HUES48 (cell line): ENCODE measurements around the gene FBXW5.

Experiments
- H3K27ac ChIP-seq: one replicate; pipeline ENCODE4 v1.7.0; 2013; ENCODE audit warnings: low read depth, low read length, inconsistent platforms
- H3K27me3 ChIP-seq: 2 replicates; pipeline ENCODE4 v1.6.1; 2013; ENCODE audit warnings: mild to moderate bottlenecking, low read length; ENCODE audit not compliant: control insufficient read depth, insufficient read depth
- H3K36me3 ChIP-seq: 2 replicates; pipeline ENCODE4 v1.6.1; 2013; ENCODE audit warnings: low read length; ENCODE audit not compliant: control insufficient read depth, insufficient read depth
- H3K4me1 ChIP-seq: 2 replicates; pipeline ENCODE4 v1.6.1; 2013; ENCODE audit warnings: mild to moderate bottlenecking, low read length; ENCODE audit not compliant: control insufficient read depth, insufficient read depth
- H3K4me3 ChIP-seq: 2 replicates; pipeline ENCODE4 v1.5.1; 2013; ENCODE audit warnings: mild to moderate bottlenecking, low read depth, low read length
- H3K9ac ChIP-seq: 2 replicates; pipeline ENCODE4 v1.6.1; 2013; ENCODE audit warnings: mild to moderate bottlenecking, low read depth, low read length, moderate library complexity
- H3K9me3 ChIP-seq: 2 replicates; pipeline ENCODE4 v1.6.1; 2013; ENCODE audit warnings: low read length; ENCODE audit not compliant: control insufficient read depth, insufficient read depth

The FBXW5 gene

GRCh38 chr9:136952321-136952850, 7.8 kb upstream of the FBXW5 start:
- H3K27ac ChIP-seq: no peak overlapping the region
- H3K27me3 ChIP-seq: no peaks in the 10 kb centered on the region
- no peaks in the 10 kb centered on the region for H3K9me3 ChIP-seq
- H3K4me1 ChIP-seq: peaks cover 12% of the 10 kb centered on the region
- H3K4me3 ChIP-seq: no peak overlapping the region
- no peaks in the 10 kb centered on the region for H3K36me3 ChIP-seq
- H3K9ac ChIP-seq: no peak overlapping the region

- peaks cover 12% of the 10 kb centered on the region for H3K4me1 ChIP-seq
- no peaks in the 10 kb centered on the region for H3K36me3 ChIP-seq
- H3K9ac ChIP-seq: no peak within 1 kb of the TSS
- no peaks in the 10 kb centered on the region for H3K27me3 ChIP-seq
- H3K4me3 ChIP-seq: no peak within 1 kb of the TSS
- H3K9me3 ChIP-seq: no peaks in the 10 kb centered on the region
- no peak within 1 kb of the TSS for H3K27ac ChIP-seq
These were observed 7.2 kb upstream of the FBXW5 start, which contains the start of gene LCN12 for GRCh38 chr9:136951541-136952320. Gene LCN12, plus strand, starts transcription at chr9:136952273. Its CDS starts 55 bp downstream, at chr9:136952328.

GRCh38 chr9:136950656-136951276, 6.2 kb upstream of the FBXW5 start:
- H3K4me1 ChIP-seq: peaks cover 12% of the 10 kb centered on the region
- no peaks in the 10 kb centered on the region for H3K36me3 ChIP-seq
- peak overlapping the region; percentile 70 for H3K27ac ChIP-seq
- no peaks in the 10 kb centered on the region for H3K9me3 ChIP-seq
- H3K27me3 ChIP-seq: no peaks in the 10 kb centered on the region
- peak overlapping the region; percentile 62 for H3K4me3 ChIP-seq
- H3K9ac ChIP-seq: peak overlapping the region; percentile 58

DNA sequence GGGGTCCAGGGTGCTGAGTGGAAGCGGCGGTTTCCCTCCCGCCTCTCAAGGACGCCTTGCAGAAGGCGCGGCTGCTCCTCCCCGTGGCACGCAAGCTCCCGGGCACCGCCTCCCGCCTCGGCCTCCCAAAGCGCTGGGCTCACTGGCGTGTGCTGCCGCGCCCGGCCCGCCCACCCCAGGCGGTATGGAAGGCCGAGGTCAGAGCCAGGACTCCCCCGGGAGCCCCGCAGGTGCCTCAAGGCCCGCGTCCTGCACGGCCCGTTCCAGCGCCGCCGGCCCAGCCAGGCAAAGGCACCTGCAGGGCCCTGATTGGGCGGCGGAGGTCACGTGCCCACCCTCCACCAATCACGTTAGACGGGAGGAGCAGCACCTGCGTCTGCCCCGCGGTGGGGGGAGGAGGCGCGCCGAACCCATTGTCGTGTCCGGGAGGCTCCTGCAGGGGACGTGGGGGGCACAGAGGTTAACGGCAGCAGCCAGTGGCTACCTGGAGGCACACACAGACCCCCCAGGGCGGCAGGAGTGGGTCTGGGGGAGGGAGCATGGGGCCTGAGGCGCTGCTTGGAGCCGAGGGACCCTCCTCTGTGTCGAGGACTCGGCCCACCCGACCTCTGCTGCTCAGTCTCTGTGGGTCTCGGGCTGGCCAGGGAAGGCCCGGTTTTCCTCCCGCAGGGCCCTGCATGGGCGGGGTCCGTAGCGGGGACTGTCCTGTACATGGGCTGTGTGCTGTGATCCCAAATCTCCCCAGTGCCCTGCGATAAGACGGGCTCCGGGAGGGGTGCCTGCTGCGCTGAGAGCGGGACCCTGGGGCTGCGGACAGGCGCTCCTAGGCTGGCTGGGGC, 5.5 kb upstream of the FBXW5 start:
- Histone ChIP-seq H3K4me1 (peaks cover 12% of the 10 kb centered on the region), H3K27me3 (no peaks in the 10 kb centered on the region), H3K9me3 (no peaks in the 10 kb centered on the region), H3K4me3 (peak overlapping the region; percentile 62), H3K36me3 (no peaks in the 10 kb centered on the region), H3K9ac (peak overlapping the region; percentile 58), H3K27ac (peak overlapping the region; percentile 70)

DNA sequence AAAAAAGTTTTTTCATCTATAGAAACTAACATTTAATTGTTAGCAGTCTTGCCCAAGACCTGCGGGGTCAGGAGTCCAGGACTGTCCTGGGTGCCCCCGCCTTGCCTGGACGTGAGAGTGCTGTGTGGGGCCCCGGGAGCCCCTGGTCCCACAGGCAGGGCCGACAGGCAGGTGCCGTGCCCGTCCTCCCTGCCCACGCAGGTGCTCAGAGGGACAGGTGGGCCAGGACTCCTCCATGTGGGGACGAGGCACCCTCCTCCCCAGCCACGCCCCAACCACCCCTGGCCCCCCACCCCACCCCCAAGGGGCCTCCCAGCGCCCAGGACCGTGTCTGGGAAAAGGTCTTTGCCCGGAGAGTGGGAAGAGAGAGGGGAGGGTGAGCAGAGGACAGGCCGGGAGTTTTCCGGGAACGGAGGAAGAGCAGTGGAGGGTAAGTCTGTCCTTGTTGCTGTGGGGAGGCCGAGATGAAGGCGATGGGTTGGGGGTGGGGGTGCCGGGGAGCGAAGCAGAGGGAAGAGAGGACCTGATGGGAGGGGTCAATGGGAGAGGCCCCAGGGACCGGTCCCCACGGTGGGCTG, 4.8 kb upstream of the FBXW5 start:
- Histone ChIP-seq H3K4me1 (peaks cover 12% of the 10 kb centered on the region), H3K36me3 (no peaks in the 10 kb centered on the region), H3K9me3 (no peaks in the 10 kb centered on the region), H3K9ac (peak overlapping the region; percentile 44; the same call in 1 of the 2 replicates), H3K27me3 (no peaks in the 10 kb centered on the region), H3K27ac (peak overlapping the region; percentile 47), H3K4me3 (peak overlapping the region; percentile 62)

- Histone ChIP-seq H3K27me3 (no peaks in the 10 kb centered on the region), H3K9ac (no peak overlapping the region), H3K27ac (no peak overlapping the region), H3K4me3 (no peak overlapping the region), H3K9me3 (no peaks in the 10 kb centered on the region), H3K4me1 (peaks cover 12% of the 10 kb centered on the region), H3K36me3 (no peaks in the 10 kb centered on the region)
These were observed 3.5 kb upstream of the FBXW5 start for GRCh38 chr9:136947955-136948510.

GRCh38 chr9:136947028-136947891, 2.7 kb upstream of the FBXW5 start:
- Histone ChIP-seq H3K36me3 (peaks cover 4% of the 10 kb centered on the region), H3K9ac (no peak overlapping the region)

DNA sequence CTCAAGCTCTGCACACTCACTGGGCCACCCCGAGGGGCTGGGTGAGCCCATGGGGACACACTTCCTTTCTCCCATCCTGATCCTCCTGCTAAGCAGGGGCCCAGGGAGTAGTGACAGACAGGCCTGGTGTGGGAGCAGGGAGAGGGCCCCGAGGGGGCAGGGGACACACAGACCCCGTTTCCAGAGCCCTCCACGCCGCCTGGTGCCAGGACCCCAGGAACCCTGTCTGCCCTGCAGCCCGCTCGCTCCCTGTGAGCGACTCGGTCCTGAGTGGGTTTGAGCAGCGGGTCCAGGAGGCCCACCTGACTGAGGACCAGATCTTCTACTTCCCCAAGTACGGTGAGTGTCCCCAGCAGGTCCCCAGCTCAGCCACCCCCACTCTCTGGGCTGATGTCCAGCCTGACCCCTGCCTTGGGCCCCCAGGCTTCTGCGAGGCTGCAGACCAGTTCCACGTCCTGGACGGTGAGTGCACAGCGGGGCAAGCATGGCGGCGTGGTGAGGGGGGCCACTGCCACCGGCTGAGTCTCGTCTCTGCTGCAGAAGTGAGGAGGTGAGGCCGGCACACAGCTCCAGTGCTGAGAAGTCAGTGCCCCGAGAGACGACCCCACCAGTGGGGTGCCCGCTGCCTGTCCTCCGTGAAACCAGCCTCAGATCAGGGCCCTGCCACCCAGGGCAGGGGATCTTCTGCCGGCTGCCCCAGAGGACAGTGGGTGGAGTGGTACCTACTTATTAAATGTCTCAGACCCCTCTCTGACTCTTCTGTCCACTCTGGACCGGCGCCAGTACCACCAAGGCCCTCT, 1.9 kb upstream of the FBXW5 start:
- Histone ChIP-seq H3K27ac (no peak overlapping the region), H3K27me3 (no peaks in the 10 kb centered on the region), H3K4me1 (peaks cover 12% of the 10 kb centered on the region), H3K36me3 (peaks cover 12% of the 10 kb centered on the region), H3K4me3 (no peak overlapping the region), H3K9ac (no peak overlapping the region), H3K9me3 (no peaks in the 10 kb centered on the region)

More at GRCh38 chr9:136947028-136947891, 2.7 kb upstream of the FBXW5 start:
- peaks cover 12% of the 10 kb centered on the region for H3K4me1 ChIP-seq
- H3K27me3 ChIP-seq: no peaks in the 10 kb centered on the region
- H3K4me3 ChIP-seq: no peak overlapping the region
- no peak overlapping the region for H3K27ac ChIP-seq
- no peaks in the 10 kb centered on the region for H3K9me3 ChIP-seq
